Amniotic stem cell (primary cell): Measurements from ENCODE around the gene DNAH9.

Experiments used
- DNase-seq: peaks from one replicate; lab custom pipeline; 2025; lab: John Stamatoyannopoulos, UW

Gene DNAH9

DNA sequence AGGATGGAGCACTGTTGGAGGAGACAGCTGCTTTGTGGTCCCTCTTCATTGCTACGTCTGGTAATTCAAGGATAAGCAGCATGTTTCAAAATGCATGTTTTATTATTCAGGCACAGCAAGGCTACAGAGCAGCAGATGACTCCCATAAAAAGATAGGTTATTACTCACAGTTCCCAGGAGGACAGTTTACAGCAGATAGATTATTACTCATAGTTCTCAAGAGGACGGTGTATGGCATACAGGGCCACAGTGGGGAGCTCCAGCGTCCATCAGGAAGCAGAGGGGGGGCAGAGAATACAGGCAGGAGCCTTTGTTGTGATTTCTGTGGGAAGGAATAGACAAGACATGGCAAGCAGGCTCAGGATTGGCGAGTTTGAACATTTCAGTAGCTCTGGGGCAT is 72.9 kb downstream of the DNAH9 start:
- DNase-seq = no peak

- no peak for DNase-seq
Observed at GRCh38 chr17:11682646-11683045, 84.4 kb downstream of the DNAH9 start.

DNA sequence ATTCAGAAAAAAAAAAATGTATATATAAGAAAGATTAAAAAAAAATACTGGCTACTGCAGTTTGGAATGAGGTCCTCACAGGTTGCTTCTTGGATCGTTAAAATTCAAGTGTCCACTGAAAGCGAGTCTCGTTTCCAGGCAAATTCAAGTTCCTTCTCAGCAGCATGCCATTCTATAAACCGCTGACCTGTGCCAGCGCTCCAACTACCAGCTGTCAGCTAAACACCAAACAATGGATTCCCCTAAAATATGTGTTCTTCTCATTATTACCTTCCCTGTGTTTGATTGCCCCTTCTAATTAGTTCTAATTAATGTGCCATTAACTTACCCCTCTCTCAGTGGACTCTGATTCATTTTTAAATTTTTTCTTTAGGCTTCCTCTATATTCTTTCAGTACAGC is 92.4 kb downstream of the DNAH9 start:
- no peak for DNase-seq

GRCh38 chr17:11692688-11693087 is 94.4 kb downstream of the DNAH9 start:
- no peak for DNase-seq

GRCh38 chr17:11693284-11693683 is 95.0 kb downstream of the DNAH9 start:
- DNase-seq = no peak

GRCh38 chr17:11700668-11701067 is 102.4 kb downstream of the DNAH9 start:
- DNase-seq = no peak

GRCh38 chr17:11701911-11702310 is 103.6 kb downstream of the DNAH9 start:
- no peak for DNase-seq

DNA sequence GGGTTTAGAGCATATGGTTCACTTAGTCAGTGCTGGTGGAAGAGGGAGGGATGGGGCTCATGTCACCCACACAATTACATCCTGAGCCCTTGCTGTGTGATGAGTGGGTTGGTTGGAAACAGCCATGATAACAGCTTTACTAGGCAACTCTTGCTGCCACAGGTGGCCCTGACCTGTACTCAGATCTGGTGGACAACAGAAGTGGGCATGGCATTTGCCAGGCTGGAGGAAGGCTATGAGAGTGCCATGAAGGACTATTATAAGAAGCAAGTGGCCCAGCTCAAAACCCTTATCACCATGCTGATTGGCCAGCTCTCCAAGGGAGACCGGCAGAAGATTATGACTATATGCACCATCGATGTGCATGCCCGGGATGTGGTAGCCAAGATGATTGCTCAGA is 105.8 kb downstream of the DNAH9 start:
- no peak for DNase-seq

- DNase-seq = no peak
Observed at GRCh38 chr17:11705111-11705510, 106.8 kb downstream of the DNAH9 start.

- no peak for DNase-seq
Observed at GRCh38 chr17:11707586-11707985, 109.3 kb downstream of the DNAH9 start.

DNA sequence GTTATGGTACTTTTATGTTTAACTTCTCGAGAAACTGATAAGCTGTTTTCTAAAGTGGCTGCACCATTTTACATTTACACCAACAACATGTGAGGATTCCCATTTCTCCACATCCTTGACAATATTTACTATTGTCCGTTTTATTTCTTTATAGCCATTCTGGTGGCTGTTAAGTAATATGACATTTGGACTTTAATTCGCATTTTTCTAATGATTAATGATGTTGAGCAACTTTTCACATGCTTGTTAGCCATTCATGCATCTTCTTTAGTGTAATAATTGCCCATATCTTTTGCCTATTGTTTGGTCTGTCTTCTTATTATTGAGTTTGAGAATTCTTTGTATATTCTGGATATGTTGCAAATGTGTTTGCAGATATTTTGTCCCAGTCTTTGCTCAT is 114.2 kb downstream of the DNAH9 start:
- no peak for DNase-seq

DNA sequence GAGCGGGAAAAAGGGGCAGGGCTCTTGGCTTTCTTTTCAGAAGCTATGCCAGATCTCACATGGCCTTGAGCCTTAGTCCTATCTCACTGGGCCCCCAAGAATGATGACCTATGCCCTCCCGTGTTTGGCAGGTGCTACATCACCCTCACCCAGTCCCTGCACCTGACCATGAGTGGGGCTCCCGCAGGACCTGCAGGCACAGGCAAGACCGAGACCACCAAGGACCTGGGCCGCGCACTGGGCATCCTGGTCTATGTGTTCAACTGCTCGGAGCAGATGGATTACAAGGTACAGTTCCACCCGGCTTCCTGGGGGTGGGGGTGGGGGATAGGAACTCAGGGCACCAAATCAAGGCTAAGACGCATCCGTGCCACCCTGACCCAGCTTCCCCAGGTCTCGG is 120.9 kb downstream of the DNAH9 start:
- DNase-seq = no peak

GRCh38 chr17:11719856-11720255 is 121.6 kb downstream of the DNAH9 start:
- DNase-seq = no peak

DNA sequence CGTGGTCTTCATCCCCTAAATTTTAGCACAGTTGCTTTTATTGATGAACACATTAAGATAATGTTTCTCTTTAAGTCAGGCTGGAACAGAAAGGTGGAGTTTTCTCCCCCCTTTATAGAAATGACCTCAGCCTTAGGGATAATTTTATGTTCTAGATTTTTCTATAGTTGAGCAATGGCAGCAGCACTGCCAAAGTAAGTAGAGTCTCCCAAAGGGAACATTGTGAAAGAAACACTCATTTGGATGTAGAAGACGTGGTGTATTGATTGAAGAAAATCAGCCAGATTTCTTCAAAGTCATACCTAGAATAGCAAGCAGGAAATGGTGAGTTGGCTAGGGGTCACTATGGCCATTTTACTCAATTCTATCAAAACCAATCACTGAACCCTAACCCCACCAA is 122.5 kb downstream of the DNAH9 start:
- DNase-seq = no peak

DNA sequence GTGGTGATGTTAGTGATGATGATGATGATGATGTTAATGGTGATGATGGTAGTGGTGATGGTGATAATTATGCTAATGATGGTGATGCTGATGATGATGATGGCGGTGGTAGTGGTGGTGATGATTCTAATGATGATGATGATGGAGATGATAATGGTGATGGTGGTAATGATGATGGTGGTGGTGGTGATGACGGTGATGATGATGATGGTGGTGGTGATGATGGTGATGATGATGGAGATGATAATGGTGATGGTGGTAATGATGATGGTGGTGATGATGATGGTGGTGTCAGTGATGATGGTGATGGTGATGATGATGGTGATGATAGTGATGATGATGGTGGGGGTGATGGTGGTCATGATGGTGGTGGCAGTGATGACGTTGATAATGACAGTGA is 132.5 kb downstream of the DNAH9 start:
- DNase-seq = no peak

- DNase-seq = no peak
Observed at GRCh38 chr17:11736613-11737312, 138.5 kb downstream of the DNAH9 start.

GRCh38 chr17:11737313-11737679 is 139.0 kb downstream of the DNAH9 start:
- no peak for DNase-seq

DNA sequence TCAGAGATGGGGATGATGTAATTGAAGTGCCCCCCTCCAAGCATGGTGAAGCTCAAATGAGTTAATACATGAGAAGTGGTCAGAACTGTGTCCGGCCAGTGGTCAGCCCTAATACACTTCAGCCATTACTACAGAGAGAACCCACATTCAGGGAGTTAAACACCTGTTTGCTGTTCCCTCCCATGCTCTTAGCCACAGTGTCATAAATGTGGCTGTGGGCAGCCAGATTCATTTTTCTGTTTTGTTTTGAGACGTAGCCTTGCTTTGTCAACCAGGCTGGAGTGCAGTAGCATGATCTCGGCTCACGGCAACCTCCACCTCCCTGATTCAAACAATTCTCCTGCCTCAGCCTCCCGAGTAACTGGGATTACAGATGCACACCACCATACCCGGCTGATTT is 139.9 kb downstream of the DNAH9 start:
- no peak for DNase-seq

GRCh38 chr17:11739351-11739750 is 141.1 kb downstream of the DNAH9 start:
- DNase-seq = no peak

DNA sequence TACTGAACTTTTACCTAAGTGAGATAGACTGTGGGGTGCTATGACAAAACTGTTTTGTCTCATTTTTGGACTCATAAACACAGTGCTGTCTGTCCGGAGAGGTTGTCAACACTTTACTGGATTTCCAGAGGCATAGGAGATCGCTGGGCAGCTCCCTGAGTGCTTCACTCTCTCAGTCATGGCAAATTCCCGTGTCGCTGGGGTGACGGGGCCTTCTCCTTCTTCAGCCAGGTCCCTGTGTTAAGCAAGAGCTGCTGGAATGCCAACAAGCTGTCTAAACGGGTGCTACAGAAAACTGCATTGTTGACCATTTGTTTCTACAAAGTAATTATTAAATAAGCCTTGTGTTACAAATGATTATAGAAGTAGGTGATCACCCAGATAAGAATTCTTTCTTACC is 141.6 kb downstream of the DNAH9 start:
- DNase-seq = no peak

GRCh38 chr17:11742886-11743285 is 144.6 kb downstream of the DNAH9 start:
- DNase-seq = no peak

GRCh38 chr17:11744696-11745095 is 146.4 kb downstream of the DNAH9 start:
- DNase-seq = no peak

- DNase-seq = no peak
Observed at GRCh38 chr17:11747441-11747840, 149.2 kb downstream of the DNAH9 start.

- DNase-seq = no peak
Observed at GRCh38 chr17:11757815-11758214, 159.5 kb downstream of the DNAH9 start.

DNA sequence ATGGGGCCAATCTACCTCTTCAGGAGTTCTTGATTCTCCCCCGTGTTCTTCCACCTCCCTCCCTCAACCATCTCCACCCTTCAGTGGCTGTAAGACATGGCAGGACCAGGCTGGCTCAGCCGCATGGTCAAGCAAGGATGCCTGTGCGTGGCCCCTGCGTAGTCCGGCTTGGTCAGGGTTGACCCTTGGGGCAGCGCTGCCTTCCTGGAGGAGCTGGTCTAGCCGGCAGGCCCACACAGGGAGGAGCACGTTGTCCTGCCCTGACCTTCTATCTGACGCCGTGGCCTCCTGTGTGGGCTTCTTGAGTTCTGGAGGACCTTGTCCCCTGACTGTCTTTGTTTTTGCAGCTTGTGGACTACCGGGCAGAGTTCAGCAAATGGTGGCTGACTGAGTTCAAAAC is 169.8 kb downstream of the DNAH9 start:
- no peak for DNase-seq
